ENCODE results near the gene SORBS2. TPM values are rescaled to one million over a fixed set of nuclear protein-coding genes. Genes with fewer than 3 reads are reported as not detected.

The SORBS2 gene
- total and polyA plus RNA-seq, 2 of the 8 experiments (the other 6 are each of a cell fraction or from before 2014, with no cell fraction given) = 73.0 to 87.1 TPM

- TF ChIP-seq KDM1A (IDR thresholded peaks at IDR 0.05; ENCODE audit: borderline replicate concordance, low read length) = no peak
Observed at GRCh38 chr4:185834778-185835177, 22.8 kb upstream of the SORBS2 start (continued).
